Activated naive CD8-positive, alpha-beta T cell treated with anti-CD3 and anti-CD28 coated beads, Interleukin-2, amount 50 U/mL, for 24 hours (primary cell): ENCODE results near the gene FHOD3.

Experiments
- ATAC-seq: fragments of 150-1000 bp; cut with Tn5 transposase; one replicate; pipeline ENCODE4 v1.10.0; 2021
- DNase-seq: peaks from one replicate; pipeline ENCODE4 v3.0.0; 2021
- H3K27ac Mint-ChIP-seq: one replicate; pipeline ENCODE4 v1.8.0; 2021; ENCODE audit warnings: mild to moderate bottlenecking, mixed read lengths
- H3K27me3 Mint-ChIP-seq: one replicate; pipeline ENCODE4 v1.8.0; 2021; ENCODE audit warnings: mixed read lengths
- H3K36me3 Mint-ChIP-seq: one replicate; pipeline ENCODE4 v1.8.0; 2021; ENCODE audit warnings: low read depth, mixed read lengths
- H3K4me1 Mint-ChIP-seq: one replicate; pipeline ENCODE4 v1.8.0; 2021; ENCODE audit warnings: mixed read lengths
- H3K4me3 Mint-ChIP-seq: one replicate; pipeline ENCODE4 v1.8.0; 2021; ENCODE audit warnings: mild to moderate bottlenecking, moderate library complexity, mixed read lengths
- H3K9me3 Mint-ChIP-seq: one replicate; pipeline ENCODE4 v1.8.0; 2021; ENCODE audit warnings: mixed read lengths

Gene FHOD3

DNA sequence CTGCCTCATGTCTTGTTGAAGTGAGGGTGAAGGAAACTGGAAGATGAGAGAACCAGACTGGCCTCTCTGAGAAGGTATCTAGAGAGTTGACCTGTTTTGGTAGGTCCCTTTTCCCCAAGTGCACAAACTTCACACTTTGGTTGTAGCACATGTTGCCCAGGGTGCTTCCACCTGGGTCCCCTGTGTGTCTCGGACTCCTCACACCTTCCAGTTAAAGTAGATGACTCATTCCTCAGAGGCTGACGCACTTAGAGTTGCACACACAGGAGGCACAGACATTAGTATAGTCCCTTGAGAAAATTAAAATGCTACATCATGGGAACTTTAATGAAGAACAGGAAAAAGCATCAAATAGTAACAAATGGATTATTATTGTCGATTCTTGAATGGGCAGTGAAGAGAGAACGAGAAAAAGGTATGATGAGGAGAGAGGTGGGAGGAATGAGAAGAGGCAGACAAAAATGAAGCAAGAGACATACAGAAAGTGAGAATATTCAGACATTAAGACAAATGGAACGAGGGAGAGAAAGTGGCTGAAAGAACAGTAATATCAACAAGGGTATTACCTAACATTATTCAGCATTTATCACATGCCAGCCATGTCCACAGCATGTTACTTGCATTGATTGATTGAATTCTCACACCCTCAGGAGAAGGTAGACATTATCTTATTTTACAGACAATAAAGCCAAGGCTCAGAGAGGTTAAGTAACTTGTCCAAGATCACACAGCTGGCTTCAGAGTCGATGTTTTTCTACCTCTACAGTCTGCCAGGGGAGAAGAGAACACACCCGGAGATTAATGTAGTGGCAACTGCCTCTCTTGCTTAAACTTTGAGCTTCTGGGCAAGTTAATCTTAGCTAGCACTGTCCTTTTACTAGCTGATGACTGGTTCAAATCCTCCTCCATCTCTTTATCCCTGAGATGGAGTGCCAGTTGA is 68.6 kb downstream of the FHOD3 start:
- Mint-ChIP-seq H3K9me3 (peaks cover under 1% of the 10 kb centered on the region), H3K4me3 (no peak overlapping the region), H3K4me1 (no peaks in the 10 kb centered on the region), H3K27ac (no peak overlapping the region), H3K36me3 (no peaks in the 10 kb centered on the region), H3K27me3 (peaks cover 9% of the 10 kb centered on the region)
- no peak for DNase-seq
- ATAC-seq, result no peak

- H3K4me3 Mint-ChIP-seq, result no peak overlapping the region
- ATAC-seq (no peak), DNase-seq (no peak)
- H3K9me3 Mint-ChIP-seq, result peaks cover 5% of the 10 kb centered on the region
- H3K4me1 Mint-ChIP-seq, result no peaks in the 10 kb centered on the region
- H3K27ac Mint-ChIP-seq, result no peak overlapping the region
- peaks cover 9% of the 10 kb centered on the region for H3K27me3 Mint-ChIP-seq
- no peaks in the 10 kb centered on the region for H3K36me3 Mint-ChIP-seq
Measured at GRCh38 chr18:36366994-36367839, 69.7 kb downstream of the FHOD3 start.

DNA sequence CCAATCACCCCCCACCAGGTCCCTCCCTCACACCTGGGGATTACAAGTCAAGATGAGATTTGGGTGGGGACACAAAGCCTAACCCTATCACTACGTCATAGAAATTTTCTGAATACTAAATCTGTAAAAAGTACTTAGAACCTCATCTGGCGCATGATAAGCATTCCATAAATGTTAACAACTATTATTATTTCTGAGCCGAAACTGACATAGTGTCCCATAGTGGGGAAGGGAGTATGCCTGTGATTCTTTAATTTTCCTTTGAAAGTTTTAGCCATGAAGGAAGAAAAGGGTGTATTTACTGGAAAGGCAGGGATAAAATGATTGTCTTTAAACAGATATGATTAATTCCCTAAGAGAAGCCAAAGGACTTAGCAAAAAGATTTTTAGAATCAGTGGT is 71.4 kb downstream of the FHOD3 start:
- ATAC-seq (no peak), DNase-seq (no peak)
- Mint-ChIP-seq H3K27ac (no peak overlapping the region), H3K4me1 (no peaks in the 10 kb centered on the region), H3K27me3 (peaks cover 23% of the 10 kb centered on the region), H3K4me3 (no peak overlapping the region), H3K9me3 (peaks cover 5% of the 10 kb centered on the region), H3K36me3 (no peaks in the 10 kb centered on the region)

GRCh38 chr18:36372903-36373311 is 75.4 kb downstream of the FHOD3 start:
- H3K4me3 Mint-ChIP-seq, result no peak overlapping the region
- DNase-seq (no peak), ATAC-seq (no peak)
- no peaks in the 10 kb centered on the region for H3K36me3 Mint-ChIP-seq
- peaks cover 22% of the 10 kb centered on the region for H3K27me3 Mint-ChIP-seq
- H3K9me3 Mint-ChIP-seq, result peaks cover 5% of the 10 kb centered on the region
- H3K4me1 Mint-ChIP-seq, result no peaks in the 10 kb centered on the region
- H3K27ac Mint-ChIP-seq, result no peak overlapping the region

- Mint-ChIP-seq H3K4me1 (no peaks in the 10 kb centered on the region), H3K27me3 (peaks cover 24% of the 10 kb centered on the region), H3K9me3 (peaks cover 5% of the 10 kb centered on the region), H3K36me3 (no peaks in the 10 kb centered on the region), H3K27ac (no peak overlapping the region), H3K4me3 (no peak overlapping the region)
- DNase-seq (no peak), ATAC-seq (no peak)
Measured at GRCh38 chr18:36374262-36374661, 76.7 kb downstream of the FHOD3 start.

DNA sequence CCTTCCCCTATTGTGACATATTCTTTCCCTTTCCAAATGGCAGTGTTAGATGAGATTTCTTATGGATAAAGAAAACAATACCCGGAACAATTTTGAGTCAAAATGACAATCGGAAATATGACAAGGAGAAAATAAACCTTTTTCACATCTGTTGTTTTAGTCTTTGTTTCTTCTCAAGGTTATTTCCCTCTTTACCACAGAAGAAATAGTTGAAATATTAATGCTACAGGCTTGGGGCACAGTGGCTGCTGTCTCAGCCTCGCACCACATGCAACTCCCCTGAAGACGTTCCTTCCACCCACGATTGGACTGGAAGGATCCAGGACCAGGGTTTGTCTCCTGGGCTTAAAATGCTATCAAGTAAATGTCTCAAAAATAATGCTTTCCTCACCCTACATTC is 77.6 kb downstream of the FHOD3 start:
- Mint-ChIP-seq H3K4me3 (no peak overlapping the region), H3K9me3 (peaks cover 5% of the 10 kb centered on the region), H3K4me1 (no peaks in the 10 kb centered on the region), H3K36me3 (no peaks in the 10 kb centered on the region), H3K27me3 (peaks cover 24% of the 10 kb centered on the region), H3K27ac (no peak overlapping the region)
- ATAC-seq, result no peak
- no peak for DNase-seq

DNA sequence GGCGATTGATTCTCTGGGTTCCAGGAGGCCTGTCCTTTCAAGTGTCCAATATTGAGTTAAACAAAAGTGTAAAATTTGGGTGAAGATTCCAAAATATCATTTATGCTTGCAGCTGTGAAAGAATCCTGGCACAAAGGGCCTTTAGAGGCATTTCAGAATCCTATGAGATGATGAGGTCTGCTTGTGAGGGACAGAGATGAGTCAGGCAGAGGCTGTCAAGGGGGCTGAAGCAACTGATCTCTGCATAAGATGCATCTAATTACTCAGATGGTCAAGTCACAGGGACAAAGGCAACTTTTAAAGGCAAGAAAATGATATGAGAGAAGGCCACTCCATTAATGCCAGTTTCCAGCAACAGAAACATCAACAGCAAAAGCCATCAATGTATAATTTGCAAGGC is 78.8 kb downstream of the FHOD3 start:
- Mint-ChIP-seq H3K4me3 (no peak overlapping the region), H3K4me1 (no peaks in the 10 kb centered on the region), H3K36me3 (no peaks in the 10 kb centered on the region), H3K27ac (no peak overlapping the region), H3K27me3 (peaks cover 26% of the 10 kb centered on the region), H3K9me3 (peaks cover 2% of the 10 kb centered on the region)
- ATAC-seq (no peak), DNase-seq (no peak)

DNA sequence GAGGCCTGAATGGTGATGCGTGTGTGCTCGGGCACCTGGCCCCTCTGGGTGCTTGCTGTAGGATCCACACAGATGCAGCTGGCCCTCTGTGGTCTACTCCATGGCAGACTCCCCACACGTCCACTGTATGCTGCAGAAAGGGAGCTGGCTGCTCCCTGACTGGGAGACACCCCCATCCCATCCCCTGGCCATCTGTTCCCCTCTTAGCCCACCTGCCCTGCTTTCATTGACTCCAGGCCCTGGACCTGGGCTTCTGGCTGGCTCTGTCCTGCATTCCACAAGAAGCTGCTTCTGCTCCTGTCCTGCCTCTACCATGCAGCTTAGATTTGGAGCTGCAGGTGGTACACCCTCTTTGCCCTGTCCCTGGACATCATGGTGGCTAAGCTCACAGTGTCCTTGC is 80.1 kb downstream of the FHOD3 start:
- no peaks in the 10 kb centered on the region for H3K36me3 Mint-ChIP-seq
- ATAC-seq, result no peak
- no peak overlapping the region for H3K4me3 Mint-ChIP-seq
- no peaks in the 10 kb centered on the region for H3K4me1 Mint-ChIP-seq
- DNase-seq, result no peak
- no peaks in the 10 kb centered on the region for H3K9me3 Mint-ChIP-seq
- peaks cover 20% of the 10 kb centered on the region for H3K27me3 Mint-ChIP-seq
- no peak overlapping the region for H3K27ac Mint-ChIP-seq

DNA sequence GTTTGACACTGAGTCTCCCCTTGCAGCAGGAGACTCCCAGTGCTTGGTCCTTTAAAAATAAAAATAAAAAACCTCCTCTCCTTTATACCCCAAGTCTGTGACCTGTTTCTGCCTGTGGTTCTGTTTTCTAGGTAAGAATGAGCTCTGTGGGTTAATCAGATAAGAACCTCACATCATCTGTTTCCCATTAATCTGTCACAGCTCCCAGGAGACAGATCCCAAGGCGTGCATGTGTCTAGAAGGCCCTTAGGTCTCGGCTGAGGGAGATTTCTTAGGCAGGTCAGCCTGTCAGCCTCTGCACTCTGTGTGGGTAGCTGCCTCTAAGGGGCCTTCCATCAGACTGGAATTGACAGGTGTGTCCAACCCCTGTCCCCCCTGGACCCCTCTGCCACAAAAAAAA is 80.7 kb downstream of the FHOD3 start:
- Mint-ChIP-seq H3K4me1 (no peaks in the 10 kb centered on the region), H3K4me3 (no peak overlapping the region), H3K27me3 (peaks cover 14% of the 10 kb centered on the region), H3K36me3 (no peaks in the 10 kb centered on the region), H3K9me3 (no peaks in the 10 kb centered on the region), H3K27ac (no peak overlapping the region)
- ATAC-seq (no peak), DNase-seq (no peak)

- no peaks in the 10 kb centered on the region for H3K9me3 Mint-ChIP-seq
- no peak for ATAC-seq
- DNase-seq, result no peak
- H3K27me3 Mint-ChIP-seq, result peaks cover 7% of the 10 kb centered on the region
- no peak overlapping the region for H3K4me3 Mint-ChIP-seq
- no peak overlapping the region for H3K27ac Mint-ChIP-seq
- H3K36me3 Mint-ChIP-seq, result no peaks in the 10 kb centered on the region
- H3K4me1 Mint-ChIP-seq, result no peaks in the 10 kb centered on the region
Measured at GRCh38 chr18:36379435-36379984, 82.0 kb downstream of the FHOD3 start.

DNA sequence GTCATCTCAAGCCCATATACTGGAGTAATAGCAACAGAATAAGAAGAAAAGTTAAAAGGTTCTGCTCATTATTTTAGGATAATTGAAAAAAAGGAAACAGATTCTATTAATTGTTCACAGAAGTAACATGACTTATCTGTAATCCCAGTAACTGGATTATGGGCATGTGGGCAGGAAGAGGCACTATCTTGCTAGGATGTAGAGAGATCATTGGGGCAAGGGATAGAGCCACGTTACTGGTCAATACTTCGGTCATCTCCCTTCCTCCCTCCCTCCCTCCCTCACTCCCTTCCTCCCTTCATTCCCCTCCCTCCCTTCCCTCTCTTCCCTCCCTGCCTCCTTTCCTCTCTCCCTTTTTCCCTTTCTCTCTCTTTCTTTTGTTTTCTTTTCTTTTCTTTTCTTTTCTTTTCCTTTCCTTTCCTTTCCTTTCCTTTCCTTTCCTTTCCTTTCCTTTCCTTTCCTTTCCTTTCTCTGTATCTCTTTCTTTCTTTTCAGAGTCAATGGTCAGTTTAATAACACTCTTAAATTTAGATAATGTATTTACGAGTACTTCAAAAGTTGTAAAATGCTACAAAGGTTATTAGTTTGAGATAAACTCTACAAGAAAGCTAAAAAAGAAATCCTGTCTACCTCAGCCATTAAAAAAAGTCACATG is 82.8 kb downstream of the FHOD3 start:
- H3K27ac Mint-ChIP-seq, result no peak overlapping the region
- peaks cover 5% of the 10 kb centered on the region for H3K27me3 Mint-ChIP-seq
- H3K36me3 Mint-ChIP-seq, result no peaks in the 10 kb centered on the region
- no peaks in the 10 kb centered on the region for H3K4me1 Mint-ChIP-seq
- no peaks in the 10 kb centered on the region for H3K9me3 Mint-ChIP-seq
- no peak for ATAC-seq
- no peak for DNase-seq
- no peak overlapping the region for H3K4me3 Mint-ChIP-seq

DNA sequence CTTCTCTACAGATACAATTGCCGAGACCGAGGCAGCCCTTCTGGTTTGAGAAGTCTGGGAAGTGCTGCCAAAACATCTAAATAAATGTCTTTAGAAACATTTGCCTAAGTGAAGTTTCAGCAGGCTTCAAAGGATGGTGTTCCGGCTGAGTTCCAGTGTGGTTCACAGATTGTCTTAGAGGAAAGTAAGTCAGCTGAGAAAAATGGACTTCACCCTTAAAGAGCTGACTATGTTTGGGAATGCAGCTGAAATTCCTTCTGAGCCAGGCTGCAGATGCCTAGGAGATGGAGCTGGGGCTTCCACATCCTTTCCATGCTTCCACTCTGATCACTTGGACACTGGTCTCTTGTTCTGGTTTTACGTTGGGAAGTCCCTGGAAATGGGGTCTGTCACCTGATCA is 83.6 kb downstream of the FHOD3 start:
- no peak for DNase-seq
- Mint-ChIP-seq H3K4me3 (no peak overlapping the region), H3K4me1 (no peaks in the 10 kb centered on the region), H3K9me3 (no peaks in the 10 kb centered on the region), H3K36me3 (no peaks in the 10 kb centered on the region), H3K27ac (no peak overlapping the region), H3K27me3 (peaks cover 5% of the 10 kb centered on the region)
- ATAC-seq, result no peak

DNA sequence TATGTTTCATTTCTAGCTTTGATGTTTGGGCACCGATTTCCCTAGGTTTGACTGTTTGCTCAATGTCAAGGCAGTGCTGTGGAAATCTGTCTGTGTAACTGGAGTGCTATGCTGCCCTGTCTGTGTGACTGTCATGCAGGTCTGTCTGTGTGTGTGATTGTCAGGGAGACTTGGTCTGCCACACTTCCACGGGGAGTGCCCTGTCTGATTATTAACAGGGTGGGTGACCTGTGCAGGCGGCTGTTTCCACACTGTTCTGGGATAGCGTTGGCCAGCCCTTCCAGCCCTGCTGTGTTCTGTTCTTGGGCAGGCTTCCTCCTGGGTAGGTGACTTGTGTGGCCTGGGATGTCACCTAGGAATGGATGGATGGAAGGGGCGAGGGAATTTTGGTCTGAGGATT is 85.3 kb downstream of the FHOD3 start:
- Mint-ChIP-seq H3K9me3 (no peaks in the 10 kb centered on the region), H3K4me1 (no peaks in the 10 kb centered on the region), H3K36me3 (no peaks in the 10 kb centered on the region), H3K4me3 (no peak overlapping the region), H3K27ac (no peak overlapping the region), H3K27me3 (peaks cover 5% of the 10 kb centered on the region)
- ATAC-seq, result no peak
- no peak for DNase-seq

GRCh38 chr18:36386150-36386920 is 88.8 kb downstream of the FHOD3 start:
- Mint-ChIP-seq H3K4me1 (no peaks in the 10 kb centered on the region), H3K36me3 (no peaks in the 10 kb centered on the region), H3K27ac (no peak overlapping the region), H3K27me3 (no peaks in the 10 kb centered on the region), H3K9me3 (no peaks in the 10 kb centered on the region), H3K4me3 (no peak overlapping the region)
- DNase-seq (no peak), ATAC-seq (no peak)
